GM12874 (cell line): ENCODE results near the gene ZFAND3.

Experiments used
- CTCF ChIP-seq: IDR thresholded peaks from 2 replicates; pipeline ENCODE4 v1.5.1; 2011; ENCODE audit warnings: low read depth, mild to moderate bottlenecking, control low read depth, low read length, moderate library complexity; ENCODE audit not compliant: insufficient read depth

ZFAND3 gene

GRCh38 chr6:37868447-37868825 is 48.9 kb downstream of the ZFAND3 start:
- no peak for TF ChIP-seq CTCF

GRCh38 chr6:37871616-37872372 is 52.3 kb downstream of the ZFAND3 start:
- no peak for TF ChIP-seq CTCF

- no peak for TF ChIP-seq CTCF
Observed at GRCh38 chr6:37872373-37872745, 52.8 kb downstream of the ZFAND3 start.

GRCh38 chr6:37874726-37875125 is 55.2 kb downstream of the ZFAND3 start:
- no peak for TF ChIP-seq CTCF

- no peak for TF ChIP-seq CTCF
Observed at GRCh38 chr6:37875561-37876309, 56.2 kb downstream of the ZFAND3 start.

GRCh38 chr6:37876843-37877242 is 57.3 kb downstream of the ZFAND3 start:
- TF ChIP-seq CTCF = no peak

GRCh38 chr6:37877373-37878149 is 58.0 kb downstream of the ZFAND3 start:
- no peak for TF ChIP-seq CTCF
